CD4-positive, alpha-beta T cell treated with Interferon alpha-2 for 1 hour (primary cell): ENCODE measurements around the gene PRKAR2B.
"Not testable (repeated sequence)": the region's sequence is repeated elsewhere in the genome, so short reads cannot be mapped to it uniquely, and the experiment has no call there.

Source experiments
- DNase-seq, 2 donors: peaks; one replicate each; pipeline ENCODE4 v3.0.0-alpha.2; 2020 to 2022

Gene PRKAR2B

DNA sequence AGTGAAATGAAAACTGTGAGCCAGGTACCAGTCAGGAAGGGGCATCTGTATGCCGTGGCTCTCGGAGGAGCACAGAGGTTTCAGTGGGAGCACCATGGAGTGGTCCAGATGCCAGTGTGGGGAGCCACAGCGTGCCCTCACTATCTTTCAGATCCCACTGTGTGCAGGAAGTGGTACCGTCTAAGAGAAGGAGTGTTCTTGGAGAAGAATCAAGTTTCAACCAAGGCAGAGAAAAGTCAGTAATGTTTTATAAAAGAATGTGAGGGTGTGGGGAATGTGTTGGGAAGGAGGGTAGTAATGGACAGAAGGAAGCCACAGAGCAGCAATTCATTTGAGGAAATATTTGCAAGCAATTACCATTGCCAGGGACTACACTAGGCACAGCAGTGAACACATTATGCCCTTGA lies 35.6 kb downstream of the PRKAR2B start:
- DNase-seq, result no peak

DNA sequence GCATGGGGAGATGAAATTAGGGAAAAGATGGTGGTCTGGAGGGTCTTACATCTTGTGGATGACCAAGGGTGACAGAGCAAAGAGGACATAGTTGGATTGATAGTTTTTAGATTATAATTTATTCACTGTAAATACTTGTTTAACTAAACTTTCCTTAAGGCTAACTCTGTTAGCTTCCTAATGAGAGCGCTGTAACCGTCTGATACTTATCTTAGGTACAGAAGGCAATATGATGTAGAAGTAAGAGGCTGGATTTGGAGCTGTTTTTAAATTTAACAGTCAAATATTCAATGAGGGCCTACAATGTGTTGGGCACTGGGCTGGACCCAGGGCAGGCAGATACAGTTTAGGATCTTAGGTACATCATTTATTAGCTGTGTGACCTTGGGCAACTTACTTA lies 36.0 kb downstream of the PRKAR2B start:
- DNase-seq, result no peak

DNA sequence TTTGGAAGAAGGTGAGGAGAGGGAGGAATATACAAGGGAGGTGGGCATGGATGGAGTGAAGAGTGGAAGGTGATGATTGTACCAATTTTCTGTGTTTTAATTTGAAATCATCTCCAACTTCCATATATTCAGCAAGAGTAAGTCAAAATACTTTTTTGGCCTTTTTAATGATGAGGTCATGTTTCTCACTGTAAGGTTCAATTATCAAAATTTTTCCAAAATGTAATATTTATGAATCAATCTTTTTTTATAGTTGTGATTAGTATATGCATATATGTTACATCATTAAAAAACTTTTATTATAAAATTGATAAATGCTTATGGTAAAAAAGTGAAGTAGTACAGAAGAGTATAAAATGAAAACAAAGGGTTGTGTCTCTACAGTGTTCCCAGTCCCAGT lies 40.7 kb downstream of the PRKAR2B start:
- DNase-seq, result no peak

DNA sequence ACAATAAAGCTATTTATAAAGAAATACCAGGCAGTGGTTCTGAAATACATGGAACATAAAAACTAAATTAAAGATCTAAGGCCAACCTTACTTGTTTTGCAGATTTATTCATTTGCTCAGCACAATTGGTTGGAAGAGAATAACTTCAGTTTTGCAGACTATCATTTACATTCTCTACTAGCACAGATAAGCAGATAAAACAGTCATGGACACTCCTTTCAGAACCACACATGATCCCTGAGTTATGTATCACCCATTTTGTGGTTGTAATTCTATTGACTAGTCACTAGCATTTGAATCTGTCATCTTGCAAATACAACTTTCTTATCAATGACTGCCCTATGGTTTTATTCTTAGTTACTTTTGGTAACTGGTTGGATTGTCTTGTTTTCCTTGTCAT lies 45.1 kb downstream of the PRKAR2B start:
- no peak for DNase-seq

DNA sequence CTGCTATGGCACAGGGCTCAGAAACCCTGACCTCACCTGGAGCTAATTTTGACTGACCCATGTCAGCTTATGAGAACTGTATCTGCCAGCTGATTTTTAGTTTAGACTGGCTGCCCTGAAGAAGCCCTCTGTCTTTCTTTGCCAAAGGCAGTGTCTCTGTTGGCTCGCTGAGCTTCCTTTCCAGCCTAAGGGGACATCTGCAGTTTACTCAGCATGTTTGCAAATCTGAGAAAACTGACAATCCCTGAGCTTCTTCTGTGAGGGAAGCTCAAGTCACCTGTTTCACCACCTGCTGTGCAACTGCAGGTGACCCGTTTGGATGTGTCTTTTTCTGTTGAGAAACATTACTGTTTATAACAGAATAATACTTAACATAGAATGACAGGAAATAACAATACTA lies 46.0 kb downstream of the PRKAR2B start:
- no peak for DNase-seq

DNA sequence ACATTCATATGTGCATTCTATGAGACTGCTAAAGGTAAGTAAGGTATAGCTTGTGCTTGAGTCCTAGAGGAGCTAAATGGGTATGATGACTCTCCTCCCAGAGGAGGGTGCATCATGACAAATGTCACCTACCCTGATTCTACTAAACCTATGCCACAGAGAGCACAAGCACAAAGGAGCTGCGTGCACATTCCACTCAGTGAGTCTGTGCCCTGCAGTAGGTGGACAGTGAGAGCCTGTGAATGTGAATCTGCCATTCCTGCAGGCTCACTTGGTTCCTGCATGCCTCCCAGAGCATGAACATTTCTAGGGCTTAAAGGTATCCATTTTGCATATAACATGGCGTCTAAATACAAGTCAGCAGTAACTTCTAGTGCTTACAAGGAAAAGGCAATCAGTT lies 46.8 kb downstream of the PRKAR2B start:
- no peak for DNase-seq

DNA sequence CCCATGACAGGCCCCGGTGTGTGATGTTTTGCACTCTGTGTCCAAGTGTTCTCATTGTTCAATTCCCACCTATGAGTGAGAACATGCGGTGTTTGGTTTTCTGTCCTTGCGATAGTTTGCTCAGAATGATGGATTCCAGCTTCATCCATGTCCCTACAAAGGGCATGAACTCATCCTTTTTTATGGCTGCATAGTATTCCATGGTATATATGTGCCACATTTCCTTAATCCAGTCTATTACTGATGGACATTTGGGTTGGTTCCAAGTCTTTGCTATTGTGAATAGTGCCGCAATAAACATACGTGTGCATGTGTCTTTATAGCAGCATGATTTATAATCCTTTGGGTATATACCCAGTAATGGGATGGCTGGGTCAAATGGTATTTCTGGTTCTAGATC lies 49.2 kb downstream of the PRKAR2B start:
- not testable (repeated sequence) for DNase-seq

DNA sequence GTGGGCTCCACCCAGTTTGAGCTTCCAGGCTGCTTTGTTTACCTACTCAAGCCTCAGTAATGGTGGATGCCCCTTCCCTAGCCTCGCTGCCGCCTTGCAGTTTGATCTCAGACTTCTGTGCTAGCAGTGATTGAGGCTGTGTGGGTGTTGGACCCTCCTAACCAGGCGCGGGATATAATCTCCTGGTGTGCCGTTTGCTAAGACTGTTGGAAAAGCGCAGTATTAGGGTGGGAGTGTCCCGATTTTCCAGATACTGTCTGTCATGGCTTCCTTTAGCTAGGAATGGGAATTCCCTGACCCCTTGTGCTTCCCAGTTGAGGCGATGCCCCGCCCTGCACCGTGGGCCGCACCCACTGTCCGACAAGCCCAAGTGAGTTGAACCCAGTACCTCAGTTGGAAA lies 54.6 kb downstream of the PRKAR2B start:
- not testable (repeated sequence) for DNase-seq

DNA sequence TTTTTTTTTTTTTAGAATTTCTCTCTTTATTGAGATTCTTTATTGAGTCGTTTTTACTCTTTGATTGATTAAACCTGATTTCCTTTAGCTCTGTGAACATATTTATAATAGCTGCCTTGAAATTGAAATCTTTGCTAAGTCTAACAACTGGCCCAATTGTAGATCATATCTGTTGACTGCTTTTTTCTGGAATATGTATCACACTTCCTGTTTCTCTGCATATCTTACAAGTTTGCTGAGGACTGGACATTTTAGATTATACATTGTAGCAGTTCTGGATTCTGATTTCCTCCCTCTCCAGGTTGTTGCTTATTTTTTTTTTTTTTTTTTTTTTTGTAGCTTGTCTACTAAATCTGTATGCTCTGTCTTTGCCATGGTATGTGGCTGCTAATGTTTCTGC lies 56.3 kb downstream of the PRKAR2B start:
- DNase-seq, result no peak

DNA sequence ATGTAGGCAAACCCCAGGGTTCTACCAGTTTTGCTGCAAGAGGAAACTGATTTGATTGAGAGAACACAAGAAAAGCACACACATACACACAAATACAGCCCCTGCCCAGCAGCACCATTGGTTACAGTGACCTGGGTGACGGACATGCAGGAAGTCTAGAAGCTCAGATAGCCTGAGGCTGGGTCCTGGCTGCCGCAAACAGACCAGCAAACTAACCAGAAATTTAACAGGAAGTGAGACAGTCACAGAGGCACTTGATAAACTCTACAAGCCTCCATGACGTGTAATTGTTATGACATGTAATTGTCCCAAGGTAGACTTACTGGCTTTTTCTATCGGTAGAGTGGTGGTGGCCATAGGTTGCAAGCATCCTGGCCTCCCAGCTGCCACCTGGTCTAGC lies 58.9 kb downstream of the PRKAR2B start:
- peak; percentile 13 to 20 for DNase-seq

DNA sequence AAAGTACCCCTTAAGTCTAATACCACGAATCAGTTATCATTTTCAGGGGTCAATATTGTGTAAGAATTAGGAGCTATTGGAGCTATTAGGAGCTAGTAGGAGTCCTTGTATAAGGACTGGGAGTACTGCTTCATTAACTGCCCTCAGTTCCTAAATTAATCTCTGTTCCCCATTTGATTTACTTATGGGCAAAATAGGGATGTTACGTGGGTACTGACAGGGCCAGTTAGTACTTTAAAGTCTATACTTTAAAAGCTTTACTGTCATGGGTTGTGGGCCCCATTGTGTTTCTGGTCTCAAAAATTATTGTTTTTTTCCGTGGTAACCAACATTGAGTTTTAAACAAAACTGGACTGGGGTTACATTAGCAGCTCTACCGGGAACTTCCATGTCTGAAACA lies 60.3 kb downstream of the PRKAR2B start:
- no peak for DNase-seq

DNA sequence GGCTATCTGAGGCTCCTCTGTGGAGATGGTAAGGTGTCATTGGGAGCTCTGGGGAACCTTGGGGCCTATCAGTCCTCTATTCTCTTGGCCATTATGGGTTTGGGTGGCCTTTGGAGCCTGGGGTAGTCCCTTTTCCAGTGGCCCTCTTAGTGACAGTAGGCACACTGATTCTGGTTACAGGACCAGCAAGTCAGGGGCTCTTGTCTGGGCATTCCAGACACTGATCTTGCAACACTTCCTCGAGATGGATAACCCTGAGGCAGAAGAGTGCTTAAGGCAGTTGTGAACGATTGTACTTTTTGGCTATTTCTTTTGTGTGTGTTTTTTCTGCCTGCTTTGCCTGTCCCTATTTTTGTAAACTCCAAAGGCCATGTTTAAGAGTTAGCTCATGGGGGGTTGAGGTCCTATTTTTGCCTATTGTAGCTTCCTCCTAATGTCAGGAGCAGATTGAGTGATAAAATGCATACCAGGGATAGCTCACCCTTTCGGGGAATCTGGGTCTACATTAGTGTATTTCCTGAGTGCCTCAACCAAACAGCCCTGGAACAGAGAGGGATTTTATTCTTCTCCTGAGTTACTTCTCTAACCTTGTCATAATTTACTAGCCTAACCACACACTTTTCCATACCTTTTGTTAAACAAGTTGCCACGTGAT lies 61.2 kb downstream of the PRKAR2B start:
- no peak for DNase-seq

DNA sequence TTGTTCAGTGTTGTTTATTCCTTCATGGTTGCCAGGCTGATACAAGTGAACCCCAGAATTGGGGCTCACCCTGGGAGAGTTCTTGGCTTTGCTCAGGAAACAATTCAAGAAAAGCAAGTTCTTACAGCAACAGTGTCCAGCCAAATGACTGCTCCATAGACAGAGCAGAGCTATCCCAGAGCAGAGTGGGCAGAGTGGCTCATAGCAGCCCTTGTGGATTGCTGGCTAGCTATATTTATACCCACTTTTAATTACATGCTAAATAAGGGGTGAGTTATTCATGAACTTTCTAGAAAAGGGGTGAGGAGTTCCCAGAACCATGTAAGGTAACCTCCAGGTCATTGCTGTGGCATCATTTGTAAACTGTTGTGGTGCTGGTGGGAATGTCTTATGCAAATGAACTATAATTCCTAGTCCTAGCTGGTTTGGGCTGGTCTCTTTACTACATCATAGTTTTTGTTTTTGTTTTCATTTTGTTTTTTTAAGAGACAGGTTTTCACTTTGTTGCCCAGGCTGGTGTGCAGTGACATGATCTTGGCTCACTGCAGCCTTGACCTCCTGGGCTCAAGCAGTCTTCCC lies 64.4 kb downstream of the PRKAR2B start:
- DNase-seq, result no peak

DNA sequence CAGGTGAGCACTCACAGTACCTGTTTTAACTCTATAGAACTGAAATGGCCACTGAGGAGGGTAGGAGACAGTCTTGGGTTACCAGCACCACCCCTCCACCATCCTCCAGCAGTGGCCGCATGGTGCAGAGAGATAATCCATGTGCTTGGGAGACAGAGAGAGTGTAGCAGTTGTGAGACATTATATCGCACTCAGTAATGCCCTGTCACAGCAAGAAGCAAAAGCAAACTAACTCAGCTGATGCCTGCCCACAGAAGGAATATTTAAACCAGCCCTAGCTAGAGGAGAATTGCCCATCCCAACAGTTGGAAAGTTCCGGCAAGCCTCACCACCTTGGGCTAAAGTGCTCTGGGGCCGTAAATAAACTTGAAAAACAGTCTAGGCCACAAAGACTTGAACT lies 65.5 kb downstream of the PRKAR2B start:
- DNase-seq, result no peak

DNA sequence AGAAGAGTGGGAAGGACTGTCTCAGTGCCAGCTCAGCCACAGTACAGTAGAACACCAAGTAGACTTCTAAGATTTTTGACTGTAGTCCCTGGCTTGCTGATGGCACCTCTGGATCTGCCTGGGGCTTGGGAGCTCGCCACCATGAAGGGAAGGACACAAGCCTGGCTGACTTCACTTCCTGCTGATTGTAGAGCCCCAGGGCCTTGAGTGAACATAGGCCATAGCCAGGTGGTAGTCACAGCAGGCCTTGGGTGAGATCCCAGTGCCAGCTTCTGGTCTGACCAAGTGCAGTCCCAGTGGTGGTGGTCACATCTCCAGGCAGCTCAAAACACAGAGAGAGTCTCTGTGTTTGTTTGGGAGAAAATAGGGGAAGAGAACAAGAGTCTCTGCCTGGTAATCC lies 66.7 kb downstream of the PRKAR2B start:
- no peak for DNase-seq

DNA sequence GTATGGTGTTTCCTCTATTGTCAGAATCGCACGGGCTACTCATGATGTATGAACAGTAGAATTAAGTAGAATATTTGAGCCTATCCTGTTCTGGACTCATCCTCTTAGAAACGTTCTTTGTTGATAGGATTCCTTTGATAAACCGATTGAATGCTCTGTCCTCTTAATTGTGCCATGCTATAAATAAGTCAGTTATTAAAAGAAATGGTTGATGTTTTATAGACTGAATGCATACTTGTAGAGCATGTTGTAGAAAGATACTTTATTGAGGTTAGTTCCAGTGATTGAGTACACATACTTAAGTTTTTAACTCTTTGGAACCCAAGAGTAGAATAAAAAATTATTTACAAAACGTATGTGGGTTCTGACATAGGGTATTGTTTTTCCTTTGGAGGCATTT lies 69.4 kb downstream of the PRKAR2B start:
- DNase-seq, result no peak

DNA sequence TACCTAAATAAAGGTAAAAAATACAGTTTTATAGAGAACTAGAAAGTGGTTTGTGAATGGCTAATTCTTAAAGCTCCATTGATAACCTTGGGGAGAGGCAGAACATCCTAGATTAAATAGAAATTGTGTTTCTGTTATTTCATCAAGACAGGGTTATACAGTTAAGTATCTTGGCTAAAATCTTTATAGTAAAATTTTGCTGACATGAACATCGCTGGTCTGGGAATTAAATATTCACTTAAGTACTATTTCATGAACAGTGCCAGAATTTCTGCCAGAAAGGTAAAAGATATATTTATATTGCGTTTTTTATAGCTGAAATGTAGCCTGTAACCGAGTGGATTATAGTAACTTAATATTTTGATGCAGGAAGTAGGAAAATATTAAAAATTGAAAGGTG lies 70.6 kb downstream of the PRKAR2B start:
- no peak for DNase-seq

DNA sequence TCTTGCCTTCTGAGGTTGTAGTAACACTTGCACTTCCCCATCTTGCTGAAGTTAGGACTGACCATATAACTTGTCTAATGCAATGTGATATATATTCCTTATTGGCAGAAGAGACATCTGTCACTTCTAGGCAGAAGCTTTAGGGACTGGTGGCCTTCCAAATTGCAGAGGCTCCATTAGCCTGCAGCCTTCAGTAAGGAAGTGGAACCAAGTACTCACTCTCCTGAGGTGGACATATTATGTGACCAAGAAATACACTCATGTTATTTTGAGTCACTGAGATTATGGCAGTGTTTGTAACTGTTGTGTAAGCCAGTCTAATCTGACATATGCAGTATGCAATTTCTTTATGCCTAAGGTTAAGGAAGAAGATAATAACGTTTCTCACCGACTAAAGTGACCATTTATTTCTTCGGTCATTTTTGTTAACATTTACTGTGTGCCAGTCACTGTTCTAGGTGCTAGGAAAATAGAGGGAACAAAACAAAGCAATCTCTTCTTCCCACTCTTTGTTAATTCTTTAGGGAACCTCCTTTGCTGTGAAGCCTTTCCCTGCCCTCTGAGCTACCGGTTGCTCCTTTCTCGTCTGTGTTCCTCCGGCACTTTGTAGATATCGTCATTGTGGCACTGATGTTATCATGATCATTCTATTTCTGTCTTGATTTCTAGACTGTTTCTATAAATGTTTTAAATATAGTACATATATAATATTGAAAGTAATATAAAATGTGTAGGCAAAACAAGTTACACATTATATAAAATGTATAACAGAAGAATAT lies 71.4 kb downstream of the PRKAR2B start:
- DNase-seq, result no peak

DNA sequence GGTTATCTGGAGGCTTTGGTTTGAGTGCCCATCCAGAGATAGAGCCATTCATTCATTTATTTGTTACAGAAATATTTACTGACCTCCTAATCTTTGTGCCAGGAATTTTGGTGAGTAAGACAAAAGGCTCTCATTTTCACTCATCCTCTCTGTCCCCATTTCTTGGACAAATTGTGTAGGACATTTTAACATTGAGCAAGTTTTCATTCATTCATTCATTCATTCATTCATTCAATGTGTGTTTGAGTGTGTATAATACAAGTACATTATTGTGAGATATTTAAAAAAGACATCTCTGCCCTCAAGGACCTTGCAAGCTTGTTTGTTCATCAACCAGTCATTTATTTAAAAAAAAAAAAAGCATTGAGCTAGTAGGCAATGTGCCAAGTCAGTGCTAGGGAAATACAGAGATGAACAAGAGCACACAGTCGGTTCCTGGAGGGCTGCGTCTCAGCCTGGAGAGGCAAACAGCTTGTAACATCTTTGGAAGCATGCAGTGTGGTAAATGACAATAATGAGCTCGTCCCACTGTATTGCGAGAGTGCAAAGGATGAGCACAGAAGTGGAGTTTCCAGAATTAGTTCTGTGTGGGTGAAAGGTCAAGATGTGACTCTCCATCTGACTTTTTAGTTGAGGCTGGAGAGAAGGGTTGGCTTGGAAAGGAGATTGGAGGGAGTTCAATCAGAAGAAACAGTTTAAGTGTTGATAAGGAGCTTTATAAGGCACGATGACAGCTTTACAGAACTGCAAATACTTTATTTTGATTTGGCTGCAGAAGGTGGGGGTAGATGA lies 73.8 kb downstream of the PRKAR2B start:
- no peak for DNase-seq

DNA sequence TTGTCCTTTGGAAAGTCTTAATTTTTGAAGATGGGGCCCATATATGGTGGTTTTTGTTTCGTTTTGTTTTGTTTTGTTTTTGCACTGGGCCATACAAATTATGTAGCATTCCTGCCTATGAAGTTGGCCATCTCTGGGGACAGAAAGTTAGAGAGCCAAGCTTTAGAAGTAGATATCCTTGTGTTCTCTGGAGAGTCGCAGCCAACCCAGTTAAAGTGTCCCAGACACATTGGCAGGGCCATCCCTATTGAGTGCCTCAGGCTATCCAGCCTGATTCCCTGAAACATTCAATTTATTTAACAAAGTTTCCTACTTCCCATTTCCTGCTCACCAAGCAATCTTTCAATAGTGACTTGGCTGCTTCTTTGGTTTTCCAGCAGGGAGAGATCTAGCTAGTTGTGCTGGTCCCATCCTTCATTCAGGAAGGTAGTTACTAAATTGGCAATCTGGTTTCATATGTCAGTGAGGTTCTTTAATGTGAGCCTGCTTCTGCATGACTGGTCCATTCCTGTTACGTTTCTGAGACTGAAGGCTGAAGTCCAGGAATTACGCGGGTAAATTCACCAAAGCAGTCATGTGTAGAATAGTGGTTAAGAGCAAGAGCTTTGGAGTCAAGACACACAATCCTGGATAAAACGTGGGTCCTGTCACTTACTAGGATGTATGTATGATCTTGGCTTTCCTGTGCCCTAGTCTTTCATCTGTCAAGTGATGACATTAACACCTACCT lies 75.0 kb downstream of the PRKAR2B start:
- DNase-seq, result no peak

DNA sequence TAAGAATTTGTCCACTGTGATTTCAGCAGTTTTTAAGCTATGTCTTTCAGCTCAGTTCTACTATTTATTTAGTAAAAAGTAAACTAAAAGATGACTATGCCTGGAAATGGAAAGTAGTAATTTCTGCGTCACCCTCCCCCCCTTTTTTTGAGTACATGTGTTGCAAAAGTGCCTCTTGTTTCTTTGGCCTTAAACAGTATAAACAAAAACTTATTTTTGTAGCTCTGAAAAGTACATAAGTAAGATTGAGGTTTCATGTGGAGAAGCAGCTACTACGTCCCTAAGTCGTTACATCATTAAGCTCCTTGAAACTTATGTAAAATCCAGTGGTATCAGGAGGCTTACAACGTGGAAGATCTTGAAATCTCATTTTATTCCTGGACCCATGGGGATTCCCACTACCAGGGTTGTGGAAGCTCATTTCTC lies 78.0 kb downstream of the PRKAR2B start:
- no peak for DNase-seq

DNA sequence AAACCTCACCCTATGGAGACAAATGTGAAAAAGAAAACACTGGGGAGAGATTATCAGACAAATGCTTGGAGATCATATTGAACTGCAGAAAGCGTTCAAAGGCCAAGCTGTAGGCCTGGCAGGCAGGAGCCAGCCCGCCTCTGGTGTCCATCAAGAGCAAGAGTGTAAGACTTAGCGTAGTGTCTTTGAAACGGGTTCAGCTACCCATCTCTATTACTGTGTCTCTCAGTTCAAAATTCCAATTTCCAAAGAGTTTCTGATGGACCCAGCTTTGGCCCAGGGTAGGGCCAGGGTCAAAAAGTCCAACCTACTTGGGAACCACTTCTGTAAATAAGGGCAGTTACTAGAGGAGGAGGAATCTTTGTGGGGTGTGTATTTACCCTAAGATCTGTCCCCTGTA lies 78.9 kb downstream of the PRKAR2B start:
- no peak for DNase-seq

DNA sequence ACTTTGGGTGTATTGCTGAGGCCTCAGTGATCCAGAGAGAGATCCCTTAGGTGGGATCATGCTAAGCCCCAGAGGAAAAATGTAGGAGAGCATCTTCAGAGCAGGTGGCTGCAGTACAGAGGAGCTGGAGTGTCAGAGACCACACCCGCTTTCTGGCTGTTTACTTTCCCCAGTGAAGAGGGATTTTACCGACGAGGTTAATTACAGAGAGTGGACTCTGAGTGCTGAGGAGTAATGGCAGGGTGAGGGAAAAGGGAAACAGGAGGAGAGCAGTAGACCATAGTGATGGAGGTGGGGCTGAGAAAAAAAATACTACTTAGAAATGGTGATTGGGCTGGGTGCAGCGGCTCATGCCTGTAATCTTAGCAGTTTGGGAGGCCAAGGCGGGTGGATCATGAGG lies 81.0 kb downstream of the PRKAR2B start:
- no peak for DNase-seq
